GM18870 (cell line): ENCODE data around the gene RPL18.
"Not testable (repeated sequence)": the region's sequence is repeated elsewhere in the genome, so short reads cannot be mapped to it uniquely, and the experiment has no call there.

ENCODE experiments used
- ATAC-seq: cut with Tn5 transposase; IDR thresholded peaks from one replicate; pipeline ENCODE4 v1.9.1; 2021; ENCODE audit warnings: moderate library complexity; ENCODE audit not compliant: unreplicated experiment

Gene RPL18

GRCh38 chr19:48644839-48645619, 26.1 kb upstream of the RPL18 start:
- ATAC-seq, result no peak

DNA sequence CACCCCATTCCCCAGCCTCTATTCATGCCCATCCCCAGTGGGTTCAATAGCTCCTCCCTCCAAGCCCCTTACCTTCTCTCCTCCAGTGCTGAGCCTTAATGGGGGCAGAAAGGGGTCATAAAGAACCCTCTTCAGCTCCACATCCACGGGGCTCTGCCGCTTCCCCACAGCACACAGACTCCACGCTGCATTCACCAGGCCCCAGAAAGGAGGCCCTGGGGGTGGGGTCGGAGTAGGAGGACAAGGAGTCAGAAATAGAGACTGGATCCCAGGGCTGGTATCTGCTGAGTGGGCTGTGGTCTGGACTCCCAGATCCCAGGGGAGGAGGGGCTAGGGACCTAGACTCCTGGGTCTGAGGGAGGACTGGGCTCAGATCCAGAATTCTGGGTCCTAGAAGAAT, 25.4 kb upstream of the RPL18 start:
- no peak for ATAC-seq

DNA sequence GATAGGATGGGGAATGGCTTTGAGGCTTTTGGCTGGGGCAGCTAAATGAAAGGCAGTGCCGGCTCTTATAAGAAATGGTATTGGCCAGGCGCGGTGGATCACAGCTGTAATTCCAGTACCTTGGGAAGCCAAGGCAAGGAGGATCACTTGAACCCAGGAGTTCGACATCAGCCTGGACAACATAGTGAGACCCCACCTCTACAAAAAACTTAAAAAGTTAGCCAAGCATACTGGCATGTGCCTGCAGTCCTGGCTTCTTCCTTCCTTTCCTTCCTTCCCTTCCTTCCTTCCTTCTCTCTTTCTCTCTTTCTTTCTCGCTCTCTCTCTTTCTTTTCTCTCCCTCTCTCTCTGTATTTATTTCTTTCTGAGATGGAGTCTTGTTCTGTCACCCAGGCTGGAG, 23.9 kb upstream of the RPL18 start:
- no peak for ATAC-seq

DNA sequence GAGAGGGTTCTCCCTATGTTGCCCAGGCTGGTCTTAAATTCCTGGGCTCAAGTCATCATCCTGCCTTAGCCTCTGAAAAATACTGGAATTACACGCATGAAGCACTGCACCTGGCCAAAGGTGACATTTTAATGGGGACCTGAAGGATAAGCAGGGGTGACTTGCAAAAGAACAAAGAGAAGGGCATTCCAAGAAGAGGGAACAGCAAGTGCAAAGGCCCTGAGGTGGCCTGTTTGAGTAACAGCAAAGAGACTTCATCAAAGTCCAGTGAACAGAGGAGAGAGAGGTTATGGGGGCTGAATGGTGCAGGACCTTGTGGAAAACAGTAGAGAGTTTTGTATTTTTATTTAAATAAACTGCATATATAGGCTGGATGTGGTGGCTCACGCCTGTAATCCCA, 22.9 kb upstream of the RPL18 start:
- ATAC-seq, result no peak

DNA sequence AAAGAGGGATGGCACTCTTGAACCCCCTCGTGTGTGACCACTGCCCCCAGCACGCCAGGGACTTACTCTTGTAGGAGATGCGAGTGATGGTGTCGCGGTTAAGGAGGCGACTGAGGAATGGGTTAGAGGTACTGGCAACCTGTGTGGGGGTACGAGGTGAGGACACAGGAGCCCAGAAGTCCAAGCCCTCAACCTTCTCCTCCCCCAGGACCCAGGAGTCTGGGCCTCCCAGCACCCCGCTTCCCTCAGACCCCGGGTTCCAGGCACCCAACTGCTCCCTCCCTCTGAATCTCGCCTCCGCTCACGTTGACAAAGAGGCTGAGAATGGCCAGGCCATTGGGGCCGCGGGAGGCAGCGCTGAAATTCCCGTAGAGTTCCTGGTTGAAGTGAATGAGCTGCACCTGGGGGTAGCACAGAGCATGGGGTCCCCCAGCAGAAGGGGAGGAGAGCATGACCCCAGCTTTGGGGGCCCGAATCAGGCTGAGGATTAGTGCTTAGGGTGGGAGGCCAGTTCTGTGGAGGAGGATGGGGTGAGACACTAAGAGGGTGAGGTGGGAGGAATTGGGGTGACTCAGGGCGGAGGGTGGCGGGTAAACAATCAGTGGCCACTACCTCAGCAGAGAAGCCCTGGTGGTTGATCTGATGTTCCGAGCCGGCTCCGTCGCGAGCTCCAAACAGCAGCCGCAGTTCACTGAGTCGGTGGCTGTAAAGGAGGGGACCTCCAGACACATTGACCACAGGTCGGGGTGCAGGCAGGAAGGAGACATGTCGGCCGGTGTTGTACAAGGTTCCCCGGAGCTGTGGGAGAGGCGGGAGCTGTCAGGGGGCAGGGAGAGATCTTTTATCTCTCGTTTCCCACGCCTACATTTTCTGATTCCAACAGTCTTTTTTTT, 20.8 kb upstream of the RPL18 start:
- ATAC-seq, result no peak

DNA sequence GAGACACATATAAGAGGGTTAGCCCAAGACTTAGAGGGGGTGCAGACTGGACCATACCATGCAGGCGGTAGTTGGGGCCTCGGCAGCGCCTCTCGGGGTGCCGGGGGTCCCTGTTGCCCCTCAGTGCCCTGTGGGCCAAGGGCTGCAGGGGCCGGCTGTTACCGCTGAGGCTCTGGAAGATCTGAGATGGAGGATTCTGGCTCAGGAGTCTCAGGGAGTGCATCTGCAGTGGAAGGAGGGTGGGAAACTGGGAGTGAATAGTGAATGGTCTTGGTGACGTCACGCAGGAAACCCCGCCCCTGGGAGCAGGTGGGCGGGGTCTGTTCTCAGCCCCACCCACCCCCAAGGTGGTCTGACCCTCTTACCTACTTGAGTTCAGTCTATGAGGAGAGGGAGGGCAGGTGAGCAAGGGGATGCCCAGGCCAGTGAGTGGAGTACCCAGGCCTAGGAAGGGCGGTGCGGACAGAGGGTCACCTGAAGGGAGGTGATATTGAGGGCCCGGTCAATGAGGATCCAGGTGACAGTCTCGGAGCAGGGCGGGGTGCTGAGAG, 19.9 kb upstream of the RPL18 start:
- ATAC-seq, result no peak

GRCh38 chr19:48637948-48638830, 19.2 kb upstream of the RPL18 start:
- peak; percentile 11 for ATAC-seq

DNA sequence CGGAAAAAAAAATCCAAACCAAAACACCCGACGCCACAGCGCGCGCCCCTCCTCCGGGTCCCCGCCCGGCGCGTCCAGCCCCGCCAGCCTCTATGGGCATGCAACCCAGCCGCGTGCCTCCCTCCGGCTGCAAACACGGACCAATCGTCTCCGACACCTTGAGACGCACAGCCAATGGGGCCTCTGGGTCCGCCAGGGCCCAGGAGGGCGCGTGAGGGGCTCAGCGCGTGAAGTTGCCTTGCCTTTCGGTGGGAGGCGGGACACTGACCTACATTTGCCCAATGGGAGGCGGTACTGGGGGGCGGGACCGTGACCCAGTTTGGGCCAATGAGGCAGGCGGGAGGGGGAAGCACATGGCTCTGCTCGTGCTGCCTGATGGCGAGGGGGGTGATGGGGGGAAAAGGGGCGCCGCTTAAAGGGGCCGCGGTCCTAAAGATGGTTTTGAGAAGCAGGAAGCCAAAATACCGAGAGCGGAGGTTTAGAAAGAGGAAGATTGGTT, 18.5 kb upstream of the RPL18 start:
- peak; percentile 71 for ATAC-seq

DNA sequence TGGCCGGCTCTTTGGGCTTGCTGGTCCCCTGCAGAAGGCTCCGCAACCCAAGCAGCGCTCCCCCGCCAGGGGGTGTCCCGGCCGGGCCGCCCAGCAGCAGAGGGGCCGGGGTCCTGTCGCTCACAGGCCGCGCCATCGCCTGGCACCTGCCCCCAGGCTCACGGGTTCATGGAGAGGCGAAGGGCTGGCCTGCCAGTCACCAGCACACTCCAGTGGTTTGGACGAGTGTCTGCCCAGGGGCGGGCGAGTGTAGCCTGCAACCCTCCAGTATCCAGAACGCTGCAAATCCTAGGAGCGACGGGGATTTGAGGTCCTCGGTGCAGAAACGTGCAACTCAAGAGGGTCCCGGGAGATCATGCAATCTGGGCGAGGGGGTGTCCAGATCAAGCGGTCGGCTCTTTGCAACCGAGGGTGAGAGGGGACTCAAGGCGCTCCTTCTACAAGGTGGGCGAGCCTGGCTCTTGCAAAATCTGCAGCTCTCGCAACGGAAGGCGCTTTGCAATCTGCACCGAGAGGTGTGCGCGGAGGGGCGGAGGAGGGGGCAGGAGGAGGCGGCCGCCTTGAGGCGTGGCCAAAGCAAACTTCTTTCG, 18.0 kb upstream of the RPL18 start, which contains the start of gene DBP:
TSS of gene DBP (minus strand) at position 521 of the 590 bp plus-strand sequence. CDS start at position 136, 385 bp downstream.
- no peak for ATAC-seq

DNA sequence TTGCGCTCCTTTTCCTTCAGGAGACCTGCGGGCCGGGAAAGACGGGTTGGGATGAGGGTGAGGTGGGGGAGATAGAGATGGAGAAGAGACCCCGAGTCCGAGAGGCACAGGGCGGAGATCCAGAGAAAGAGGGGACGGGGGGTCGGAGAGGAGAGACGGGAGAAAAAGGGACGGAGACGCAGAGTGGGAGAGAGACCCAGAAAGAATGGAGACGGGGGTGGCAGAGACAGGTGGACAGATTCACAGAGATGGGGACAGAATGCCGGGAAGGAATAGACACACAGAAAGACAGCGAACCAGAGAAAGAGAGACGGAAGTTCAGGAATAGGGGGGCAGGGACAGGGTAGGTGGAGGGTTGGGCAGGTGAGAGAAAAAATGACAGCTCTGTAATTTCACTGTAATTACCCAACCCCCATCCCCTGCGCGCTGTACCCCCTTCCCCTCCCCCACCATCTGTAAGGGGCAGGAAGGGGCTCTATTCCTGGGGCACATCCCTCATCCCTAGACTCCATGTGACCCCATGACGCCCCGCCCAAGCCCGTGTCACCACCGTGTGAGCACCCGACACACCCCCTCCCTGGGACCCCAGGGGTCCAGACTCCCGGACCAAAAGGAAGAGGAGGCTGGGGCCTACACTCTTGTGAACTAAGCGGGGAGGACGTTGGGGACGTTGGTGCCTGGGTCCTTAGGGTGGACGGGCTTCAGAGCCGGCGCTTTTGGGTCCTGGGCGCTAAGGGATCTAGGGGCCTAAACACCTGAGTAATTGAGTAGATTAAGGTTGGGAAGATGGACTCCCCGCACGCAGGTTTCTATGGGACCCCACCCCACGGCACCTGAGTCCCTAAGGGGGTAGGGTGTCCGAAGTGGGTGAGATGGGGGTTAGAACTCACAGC, 17.2 kb upstream of the RPL18 start:
- no peak for ATAC-seq

GRCh38 chr19:48635263-48635965, 16.4 kb upstream of the RPL18 start:
- ATAC-seq, result no peak

DNA sequence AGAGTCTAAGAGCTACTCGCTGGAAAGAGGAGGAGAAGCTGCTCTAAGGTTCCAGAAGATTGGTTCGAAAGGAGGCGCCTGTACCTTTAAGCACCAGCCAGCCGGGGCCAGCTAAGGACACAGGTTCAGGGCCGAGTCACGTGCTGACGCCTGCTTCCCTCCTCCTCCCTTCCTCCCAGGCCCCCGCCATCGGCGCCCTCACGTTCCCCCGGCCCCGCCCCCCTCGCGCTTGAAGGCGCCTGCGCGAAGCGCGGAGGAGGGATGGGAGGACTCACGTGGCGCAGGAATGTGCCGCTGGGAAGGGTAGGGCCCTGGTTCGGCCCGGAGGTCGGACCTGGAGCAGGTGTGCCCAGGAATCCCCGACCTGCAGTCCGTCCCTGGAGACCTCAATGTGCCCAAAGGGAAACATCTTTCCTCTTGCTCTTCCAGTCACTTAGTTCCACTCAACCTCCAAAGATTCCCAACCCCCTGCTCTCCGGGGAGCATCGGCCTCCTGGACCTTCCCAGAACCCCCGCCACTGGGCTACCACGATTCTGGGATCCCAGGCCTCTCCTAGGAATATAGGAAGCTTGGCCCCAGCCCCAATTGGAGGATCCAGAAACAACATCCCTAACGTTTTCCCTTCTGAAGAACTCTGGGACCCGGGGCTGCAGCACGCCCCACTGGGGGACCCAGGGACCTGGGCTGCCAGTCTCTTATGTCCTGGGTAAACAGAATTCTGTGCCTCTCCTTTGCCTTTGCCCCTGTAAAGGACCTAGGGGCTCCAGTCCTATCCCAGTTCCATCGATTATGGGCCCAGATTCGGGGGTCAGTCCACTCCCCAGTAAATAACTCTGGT, 15.7 kb upstream of the RPL18 start:
- peak; percentile 27 for ATAC-seq

- no peak for ATAC-seq
These were observed 15.0 kb upstream of the RPL18 start for GRCh38 chr19:48634036-48634342.

GRCh38 chr19:48633148-48634035, 14.4 kb upstream of the RPL18 start:
- ATAC-seq, result no peak

DNA sequence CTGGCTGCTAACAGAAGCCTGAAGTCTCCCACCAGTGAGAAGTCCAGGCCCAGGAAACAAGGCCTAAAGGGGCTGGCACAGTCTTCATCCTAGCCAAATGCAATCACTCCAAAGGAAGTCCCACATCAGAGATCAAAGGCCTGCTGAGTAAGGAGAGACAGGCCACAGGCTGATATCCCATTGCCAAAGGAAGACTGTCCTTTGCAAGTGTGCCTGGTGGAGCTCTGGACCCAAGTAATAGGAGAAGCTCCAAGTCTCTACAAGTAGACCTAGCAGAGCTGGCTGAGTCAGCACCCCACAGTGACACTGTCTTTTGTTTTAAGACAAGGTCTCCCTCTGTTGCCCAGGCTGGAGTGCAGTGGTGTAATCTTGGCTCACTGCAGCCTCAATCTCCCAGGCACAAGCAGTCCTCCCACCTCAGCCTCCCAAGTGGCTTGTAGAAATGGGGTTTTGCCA, 13.7 kb upstream of the RPL18 start:
- ATAC-seq, result no peak

DNA sequence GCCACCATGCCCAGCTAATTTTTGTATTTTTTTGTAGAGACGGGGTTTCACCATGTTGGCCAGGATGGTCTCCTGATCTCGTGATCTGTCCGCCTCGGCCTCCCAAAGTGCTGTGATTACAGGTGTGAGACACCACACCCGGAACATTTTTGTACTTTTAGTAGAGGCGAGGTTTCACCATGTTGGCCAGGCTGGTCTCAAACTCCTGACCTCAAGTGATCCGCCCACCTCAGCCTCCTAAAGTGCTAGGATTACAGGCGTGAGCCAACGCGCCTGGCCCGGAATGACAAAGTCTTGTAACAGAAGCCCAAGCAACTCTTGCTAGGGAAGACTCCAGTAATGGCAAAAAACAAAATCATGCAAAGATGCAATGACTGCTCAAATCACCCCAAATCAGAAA, 13.3 kb upstream of the RPL18 start:
- ATAC-seq, result not testable (repeated sequence)

- no peak for ATAC-seq
These were observed 12.2 kb upstream of the RPL18 start for GRCh38 chr19:48631225-48631624.
